ENCODE results near the gene ELAPOR1.
"Not testable (repeated sequence)": the region's sequence is repeated elsewhere in the genome, so short reads cannot be mapped to it uniquely, and the experiment has no call there.

The ELAPOR1 gene

GRCh38 chr1:109133002-109133706, 19.2 kb downstream of the ELAPOR1 start:
- no peak overlapping the region for H3K4me3 ChIP-seq (ENCODE audit: low read length)
- no peak for DNase-seq (ENCODE audit: low read depth, low spot score)

DNA sequence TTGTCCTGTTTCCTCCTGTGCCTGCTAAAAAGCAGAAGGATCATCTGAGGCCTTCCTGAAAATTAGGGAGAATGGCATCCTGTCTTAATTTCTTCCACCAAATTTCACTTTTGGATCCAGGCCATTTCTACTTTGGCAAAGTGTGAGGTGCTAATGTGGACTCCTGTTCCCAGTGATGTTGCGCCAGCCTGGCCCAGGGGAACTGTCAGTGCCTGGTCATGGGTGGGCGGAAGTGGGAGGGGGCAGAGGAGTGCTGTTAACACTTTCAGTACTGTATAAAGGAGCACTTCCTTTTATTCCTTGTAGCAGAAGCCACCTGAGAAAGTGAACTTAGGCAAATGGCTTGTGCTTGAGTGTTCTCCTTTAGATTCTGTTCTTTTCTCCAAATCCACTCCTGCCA, 19.9 kb downstream of the ELAPOR1 start:
- DNase-seq (ENCODE audit: low read depth, low spot score), result peak; percentile 25
- H3K4me3 ChIP-seq (ENCODE audit: low read length), result no peak overlapping the region

- H3K4me3 ChIP-seq (ENCODE audit: low read length), result peak overlapping the region; percentile 2
- DNase-seq (ENCODE audit: low read depth, low spot score), result peak; percentile 84
These were observed 20.5 kb downstream of the ELAPOR1 start for GRCh38 chr1:109134423-109134822.

- no peak overlapping the region for H3K4me3 ChIP-seq (ENCODE audit: low read length)
- DNase-seq (ENCODE audit: low read depth, low spot score), result no peak
These were observed 22.0 kb downstream of the ELAPOR1 start for GRCh38 chr1:109135940-109136339.

DNA sequence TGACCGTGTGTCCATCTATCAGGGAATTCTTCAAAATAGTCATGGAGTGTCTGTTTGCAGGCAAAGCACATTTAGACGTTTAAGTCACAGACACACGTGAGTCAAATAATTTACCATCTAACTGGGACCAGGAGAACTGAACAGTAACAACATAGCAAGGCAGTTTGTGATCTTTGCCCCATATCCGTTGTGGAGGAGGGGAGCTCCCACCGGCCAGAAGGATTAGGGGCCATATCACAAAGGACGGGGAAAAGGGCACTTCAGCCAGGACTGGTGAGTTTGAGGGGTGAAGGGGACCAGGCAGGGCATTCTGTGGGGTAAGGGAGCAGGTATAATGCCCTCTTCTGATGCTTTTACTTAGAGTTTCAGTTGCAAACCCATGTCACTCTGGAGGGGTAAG, 22.9 kb downstream of the ELAPOR1 start:
- no peak overlapping the region for H3K4me3 ChIP-seq (ENCODE audit: low read length)
- DNase-seq (ENCODE audit: low read depth, low spot score), result no peak

- no peak overlapping the region for H3K4me3 ChIP-seq (ENCODE audit: low read length)
These were observed 24.0 kb downstream of the ELAPOR1 start for GRCh38 chr1:109137958-109138357.

GRCh38 chr1:109138358-109138757, 24.4 kb downstream of the ELAPOR1 start:
- DNase-seq (ENCODE audit: low read depth, low spot score), result no peak
- H3K4me3 ChIP-seq (ENCODE audit: low read length), result no peak overlapping the region

More at GRCh38 chr1:109137958-109138357, 24.0 kb downstream of the ELAPOR1 start:
- no peak for DNase-seq (ENCODE audit: low read depth, low spot score)

- no peak overlapping the region for H3K4me3 ChIP-seq (ENCODE audit: low read length)
- DNase-seq (ENCODE audit: low read depth, low spot score), result no peak
These were observed 26.5 kb downstream of the ELAPOR1 start for GRCh38 chr1:109140392-109140791.

- H3K4me3 ChIP-seq (ENCODE audit: low read length), result no peak overlapping the region
- DNase-seq (ENCODE audit: low read depth, low spot score), result no peak
These were observed 28.3 kb downstream of the ELAPOR1 start for GRCh38 chr1:109142260-109142659.

DNA sequence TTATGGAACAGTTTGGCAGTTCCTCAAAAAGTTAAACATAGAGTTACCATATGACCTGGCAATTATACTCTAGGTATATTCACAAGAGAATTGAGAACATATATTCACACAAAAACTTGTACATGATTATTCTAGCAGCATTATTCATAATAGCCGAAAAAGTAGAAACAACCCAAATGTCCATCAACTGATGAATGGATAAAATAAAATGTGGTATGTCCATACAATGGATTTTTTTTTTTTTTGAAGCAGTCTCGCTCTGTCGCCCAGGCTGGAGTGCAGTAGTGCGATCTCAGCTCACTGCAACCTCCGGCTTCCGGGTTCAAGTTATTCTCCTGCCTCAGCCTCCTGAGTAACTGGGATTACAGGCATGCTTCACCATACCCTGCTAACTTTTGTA, 28.8 kb downstream of the ELAPOR1 start:
- H3K4me3 ChIP-seq (ENCODE audit: low read length); DNase-seq (ENCODE audit: low read depth, low spot score): not testable (repeated sequence)

GRCh38 chr1:109148987-109149561, 35.2 kb downstream of the ELAPOR1 start:
- no peak for DNase-seq (ENCODE audit: low read depth, low spot score)

GRCh38 chr1:109149874-109150601, 36.1 kb downstream of the ELAPOR1 start:
- no peak overlapping the region for H3K4me3 ChIP-seq (ENCODE audit: low read length)

More at GRCh38 chr1:109148987-109149561, 35.2 kb downstream of the ELAPOR1 start:
- H3K4me3 ChIP-seq (ENCODE audit: low read length), result no peak overlapping the region

DNA sequence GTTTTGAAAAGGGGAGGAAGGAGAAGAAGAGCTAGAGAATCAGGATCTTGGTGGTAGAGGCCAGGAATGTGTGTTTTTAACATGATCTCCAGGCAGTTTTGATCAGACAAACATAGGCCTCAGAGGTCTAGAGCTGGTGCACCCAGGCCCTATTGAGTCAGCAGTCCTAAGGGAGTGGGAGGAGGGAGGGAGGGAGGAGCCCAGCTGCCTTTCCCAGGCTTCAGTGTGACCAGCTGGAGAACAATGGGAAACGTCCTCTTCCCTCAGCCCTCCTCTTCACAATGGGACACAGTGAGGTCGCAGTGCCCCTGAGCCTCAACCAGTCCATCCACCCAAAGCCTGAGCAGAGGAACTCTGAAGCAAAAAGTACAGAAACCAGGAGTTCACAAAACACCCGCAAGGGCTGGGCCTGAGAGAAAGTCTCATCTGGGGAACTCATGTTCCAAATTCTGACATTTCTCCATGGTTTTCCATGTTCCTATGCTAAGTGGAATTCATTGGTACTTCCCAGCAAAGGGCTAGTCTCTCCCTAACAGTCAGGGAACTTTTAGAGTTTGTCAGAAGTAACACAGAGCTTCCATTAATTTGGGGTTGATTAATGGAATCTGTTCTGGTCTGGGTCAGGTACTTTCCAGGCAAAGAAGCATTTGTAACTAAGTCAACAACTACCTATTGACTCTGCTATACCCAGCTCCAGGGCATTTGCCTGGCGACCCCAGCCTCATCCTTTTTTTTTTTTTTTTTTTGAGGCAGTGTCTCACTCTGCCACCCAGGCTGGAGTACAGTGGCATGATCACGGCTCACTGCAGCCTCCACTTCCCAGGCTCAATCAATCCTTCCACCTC, 37.5 kb downstream of the ELAPOR1 start:
- H3K4me3 ChIP-seq (ENCODE audit: low read length), result no peak overlapping the region
- DNase-seq (ENCODE audit: low read depth, low spot score), result no peak

More at GRCh38 chr1:109149874-109150601, 36.1 kb downstream of the ELAPOR1 start:
- DNase-seq (ENCODE audit: low read depth, low spot score), result no peak

GRCh38 chr1:109152196-109152595, 38.3 kb downstream of the ELAPOR1 start:
- no peak overlapping the region for H3K4me3 ChIP-seq (ENCODE audit: low read length)
- DNase-seq (ENCODE audit: low read depth, low spot score), result no peak

DNA sequence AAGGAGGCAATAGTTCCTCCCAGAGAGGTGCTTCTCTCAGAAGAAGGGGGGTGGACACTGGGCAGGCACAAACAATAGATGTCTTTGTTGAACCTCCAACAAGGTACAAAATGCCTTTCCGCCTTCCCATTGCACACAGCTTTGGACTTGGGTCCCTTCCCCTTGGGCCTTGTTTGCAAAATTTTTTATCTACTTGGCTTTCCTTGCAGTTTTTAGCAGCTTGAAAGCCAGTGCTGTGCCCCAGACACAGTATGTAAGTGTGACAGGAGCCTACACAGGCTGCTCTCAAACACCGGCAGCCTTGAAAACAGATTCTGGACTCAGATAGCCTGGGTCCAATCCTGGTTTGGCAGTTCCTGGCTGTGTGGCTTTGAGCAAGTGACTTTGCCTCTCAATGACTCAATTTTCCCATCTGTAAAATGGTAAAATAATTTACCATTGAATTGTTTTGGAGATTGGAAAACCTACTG, 43.0 kb downstream of the ELAPOR1 start:
- no peak for DNase-seq (ENCODE audit: low read depth, low spot score)
- no peak overlapping the region for H3K4me3 ChIP-seq (ENCODE audit: low read length)

DNA sequence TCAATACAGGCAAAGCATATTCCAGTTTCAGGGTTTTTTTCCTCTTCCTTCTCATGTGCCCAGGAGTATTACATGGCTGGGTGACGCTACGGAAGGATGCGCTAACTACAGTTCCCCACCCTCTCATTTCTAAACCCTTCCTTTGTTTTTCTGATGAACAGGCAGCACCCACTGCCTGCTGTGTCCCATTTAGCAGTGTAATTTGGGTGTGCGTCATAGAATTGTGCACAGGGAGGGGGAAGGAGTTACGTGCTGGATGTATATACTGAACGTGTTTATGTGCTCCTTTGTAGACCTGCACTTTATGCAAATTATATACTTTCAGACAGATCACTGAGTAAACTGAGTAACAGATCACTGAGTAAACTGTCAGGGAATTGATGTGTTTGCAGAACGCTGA, 44.5 kb downstream of the ELAPOR1 start:
- DNase-seq (ENCODE audit: low read depth, low spot score), result no peak
- H3K4me3 ChIP-seq (ENCODE audit: low read length), result no peak overlapping the region

GRCh38 chr1:109159326-109159725, 45.4 kb downstream of the ELAPOR1 start:
- DNase-seq (ENCODE audit: low read depth, low spot score), result no peak
- no peak overlapping the region for H3K4me3 ChIP-seq (ENCODE audit: low read length)

- H3K4me3 ChIP-seq (ENCODE audit: low read length), result no peak overlapping the region
- DNase-seq (ENCODE audit: low read depth, low spot score), result no peak
These were observed 46.3 kb downstream of the ELAPOR1 start for GRCh38 chr1:109160071-109160840.

Data from Jurkat, Clone E6-1 (cell line).